HG03135 (cell line): ENCODE results near the gene TRABD2B.

ENCODE experiments used
- ATAC-seq: cut with Tn5 transposase; IDR thresholded peaks from one replicate; pipeline ENCODE4 v1.9.1; 2021; ENCODE audit warnings: mild to moderate bottlenecking, moderate library complexity; ENCODE audit not compliant: unreplicated experiment

The TRABD2B gene

GRCh38 chr1:47764461-47765046 lies 232.6 kb downstream of the TRABD2B start:
- no peak for ATAC-seq

DNA sequence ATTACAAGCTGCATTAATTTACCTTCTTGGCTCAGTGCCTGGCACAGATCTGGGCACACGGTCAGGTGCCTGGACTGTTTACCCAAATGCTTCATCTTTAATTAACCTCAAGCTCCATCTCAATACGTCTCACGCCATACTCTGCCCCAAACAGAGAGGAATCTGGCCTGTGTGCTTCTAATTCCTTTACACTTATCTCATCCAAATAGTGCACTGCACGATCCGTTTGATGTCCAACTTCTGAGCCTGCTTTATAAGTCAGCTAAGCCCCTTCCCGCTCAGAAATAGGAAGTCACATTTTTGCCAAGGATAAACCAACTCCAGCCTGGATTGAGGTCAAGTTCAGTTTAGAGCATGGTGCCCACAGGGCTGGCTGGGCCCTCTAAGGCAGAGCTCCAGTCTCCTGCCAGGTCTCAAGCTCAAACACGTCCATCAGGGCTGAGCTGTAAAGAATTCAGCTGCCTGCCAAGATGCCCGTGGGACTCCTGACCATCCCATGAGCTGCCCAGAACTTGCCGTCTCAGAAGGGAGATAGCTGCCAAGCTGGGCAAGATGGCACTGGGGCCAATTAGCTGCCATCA lies 233.5 kb downstream of the TRABD2B start:
- ATAC-seq = no peak

DNA sequence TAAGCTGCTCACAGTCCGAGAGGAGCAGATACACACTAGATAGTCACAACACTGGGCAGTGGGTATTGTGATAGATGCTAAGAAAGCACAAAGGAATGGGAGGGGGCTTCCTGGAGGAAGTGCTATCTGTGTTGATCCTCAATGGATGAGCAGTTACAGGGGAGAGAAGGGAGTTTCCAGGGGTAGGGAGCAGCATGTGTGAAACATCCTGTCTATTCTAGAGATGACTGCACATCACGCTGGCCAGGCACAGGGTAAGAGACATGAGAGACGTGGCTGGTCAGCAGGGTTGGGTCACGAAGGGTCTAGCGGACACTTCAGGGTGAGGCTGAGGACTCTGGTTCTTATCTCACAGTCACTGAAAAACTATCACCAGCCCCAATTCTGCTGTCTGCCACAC lies 235.2 kb downstream of the TRABD2B start:
- no peak for ATAC-seq

DNA sequence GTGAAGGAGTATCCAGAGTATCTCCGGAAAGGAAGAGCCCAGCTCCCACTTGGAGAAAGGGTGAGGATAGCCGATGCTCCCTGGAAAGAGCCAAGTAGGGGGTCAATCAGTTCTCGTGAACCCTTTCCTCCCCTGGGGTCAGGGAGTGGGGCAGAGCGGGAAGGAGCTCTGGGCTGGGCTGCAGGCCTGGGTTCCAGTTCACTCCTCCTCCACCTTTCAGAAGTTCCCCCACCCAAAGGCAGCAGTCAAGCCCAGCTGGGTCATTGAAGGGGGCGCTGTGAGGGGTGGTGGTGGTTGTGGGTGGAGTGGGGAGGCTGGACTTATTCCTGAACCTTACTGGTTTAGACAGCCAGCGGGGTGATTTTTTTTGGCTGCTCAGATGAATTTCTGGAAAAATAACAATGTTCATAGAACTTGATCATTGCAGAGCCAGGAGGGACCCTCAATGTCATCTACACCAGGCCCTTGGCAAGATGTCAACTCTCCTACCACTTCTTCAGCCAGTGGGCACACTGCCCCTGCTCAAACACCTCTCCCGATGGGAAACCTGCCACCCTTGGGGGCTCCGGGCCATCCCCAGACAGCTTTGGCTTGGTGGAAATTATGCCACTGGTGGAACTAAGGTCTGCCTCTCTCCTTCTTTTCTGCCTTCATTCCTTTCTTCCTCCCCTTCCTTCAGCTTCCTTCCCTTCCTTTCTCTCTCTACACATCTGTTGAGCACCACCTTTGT lies 235.8 kb downstream of the TRABD2B start:
- ATAC-seq = no peak

- ATAC-seq = no peak
Measured at GRCh38 chr1:47759936-47760629, 237.1 kb downstream of the TRABD2B start.

- ATAC-seq = no peak
Measured at GRCh38 chr1:47759251-47759935, 237.8 kb downstream of the TRABD2B start.

- no peak for ATAC-seq
Measured at GRCh38 chr1:47758341-47759250, 238.6 kb downstream of the TRABD2B start.

DNA sequence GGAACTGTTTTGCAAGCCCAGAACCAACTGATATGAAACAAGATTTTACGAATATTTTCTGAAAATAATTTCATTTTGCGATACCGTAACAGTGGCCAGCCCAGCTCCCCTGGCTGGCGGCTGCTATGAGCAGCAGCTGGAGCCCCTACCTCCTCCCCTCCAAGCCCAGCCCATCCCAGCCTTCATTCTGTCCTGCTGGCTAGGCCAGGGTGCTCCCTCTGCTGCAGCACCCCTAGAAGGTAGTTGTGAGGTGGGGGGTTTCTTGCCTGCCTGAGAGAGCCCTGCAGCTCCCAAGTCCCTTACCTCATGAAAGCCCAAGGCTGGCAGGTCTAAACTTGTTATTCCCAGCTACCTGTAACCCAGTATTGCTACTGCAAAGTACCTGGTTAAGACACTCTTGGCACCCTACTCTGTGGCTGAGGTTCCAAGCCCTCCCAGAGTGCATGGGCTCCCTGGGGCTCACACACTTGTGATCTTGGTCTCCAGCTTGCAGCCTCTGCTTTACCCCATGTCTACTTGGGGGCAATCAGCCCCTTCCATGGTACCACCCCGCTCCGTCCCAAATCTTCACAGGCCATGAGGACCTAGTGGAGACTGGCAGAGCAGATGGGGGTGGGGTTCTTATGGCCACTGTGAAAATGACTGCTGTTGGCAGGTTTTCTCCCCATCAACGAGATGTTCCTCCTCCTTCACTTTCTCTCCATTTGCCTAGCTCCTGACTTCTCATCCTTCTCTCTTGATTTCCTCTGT lies 239.8 kb downstream of the TRABD2B start:
- no peak for ATAC-seq

DNA sequence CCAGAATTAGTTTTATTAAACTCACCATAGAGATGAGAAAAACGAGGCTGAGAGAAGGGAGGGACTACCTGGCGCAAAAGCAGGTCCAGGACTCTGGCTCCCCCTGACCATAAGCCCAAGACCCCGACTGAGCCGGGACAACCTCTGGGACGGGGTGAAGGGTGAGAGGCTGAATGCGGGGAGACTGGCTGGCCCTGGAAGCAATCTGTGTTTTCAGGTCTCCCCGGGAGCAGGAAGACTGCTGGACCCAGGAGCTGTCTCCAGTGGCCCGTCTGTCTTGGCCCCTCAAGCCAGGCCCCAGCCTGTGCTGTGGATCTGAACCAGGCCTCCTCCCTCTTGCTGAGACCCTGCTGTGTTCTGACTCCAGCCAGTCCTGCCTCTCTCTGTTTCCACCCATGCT lies 240.8 kb downstream of the TRABD2B start:
- no peak for ATAC-seq

DNA sequence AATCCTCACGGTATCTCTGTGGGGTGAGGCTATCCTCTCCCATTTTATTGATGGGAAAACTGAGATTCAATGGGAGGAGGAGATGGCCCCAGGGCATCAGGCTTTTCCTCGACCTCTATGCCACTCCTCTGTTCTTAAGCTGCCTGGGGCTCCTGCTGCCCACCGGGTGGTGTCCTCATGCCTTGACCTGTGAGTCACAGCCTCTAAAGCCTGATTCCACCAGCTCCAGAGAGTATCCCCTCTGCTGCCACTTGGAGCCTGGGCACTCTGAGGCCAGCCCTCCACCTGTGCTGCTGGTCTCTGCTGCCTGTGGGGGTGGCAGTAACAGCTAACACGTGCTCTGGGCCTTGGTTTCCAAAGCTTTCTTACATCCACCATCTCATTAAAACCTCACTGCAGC lies 241.2 kb downstream of the TRABD2B start:
- ATAC-seq = no peak

- ATAC-seq = no peak
Measured at GRCh38 chr1:47755101-47755990, 241.8 kb downstream of the TRABD2B start.

DNA sequence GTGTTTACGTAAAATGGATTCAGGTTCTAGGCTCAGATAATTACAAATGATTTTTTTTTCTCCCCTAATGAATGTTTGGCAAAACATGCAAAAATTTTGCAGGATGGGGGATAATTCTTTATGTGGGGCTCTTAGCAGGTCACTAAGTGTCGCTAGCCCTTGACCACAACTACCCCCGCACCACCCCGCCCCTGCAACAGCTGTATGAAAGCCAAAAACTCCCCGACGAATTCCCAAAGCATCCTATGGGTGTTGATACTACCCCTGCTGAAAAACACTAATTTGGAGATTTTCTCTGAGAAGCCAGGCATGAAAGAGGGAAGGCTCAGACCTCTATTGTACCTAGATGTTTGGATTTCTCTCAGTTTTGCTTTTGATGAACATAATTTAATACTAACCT lies 243.0 kb downstream of the TRABD2B start:
- no peak for ATAC-seq

DNA sequence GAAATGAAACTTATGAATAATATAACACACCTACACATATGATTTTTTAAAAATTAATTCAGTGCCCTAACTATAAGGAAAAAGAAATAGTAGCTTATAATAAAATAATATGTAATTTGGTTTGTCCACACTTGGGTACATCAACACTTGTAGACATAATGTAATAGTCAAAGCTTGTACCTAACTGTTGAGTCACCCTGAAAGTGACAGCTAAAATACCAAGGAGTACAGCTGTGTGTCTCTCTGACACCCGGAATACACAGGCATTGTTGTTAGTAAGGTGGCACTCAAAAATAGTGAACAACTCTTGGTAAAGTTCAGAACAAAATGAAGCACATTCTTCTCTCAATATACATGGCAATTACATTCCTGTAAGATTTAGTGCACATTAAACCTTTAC lies 243.4 kb downstream of the TRABD2B start:
- ATAC-seq = no peak

DNA sequence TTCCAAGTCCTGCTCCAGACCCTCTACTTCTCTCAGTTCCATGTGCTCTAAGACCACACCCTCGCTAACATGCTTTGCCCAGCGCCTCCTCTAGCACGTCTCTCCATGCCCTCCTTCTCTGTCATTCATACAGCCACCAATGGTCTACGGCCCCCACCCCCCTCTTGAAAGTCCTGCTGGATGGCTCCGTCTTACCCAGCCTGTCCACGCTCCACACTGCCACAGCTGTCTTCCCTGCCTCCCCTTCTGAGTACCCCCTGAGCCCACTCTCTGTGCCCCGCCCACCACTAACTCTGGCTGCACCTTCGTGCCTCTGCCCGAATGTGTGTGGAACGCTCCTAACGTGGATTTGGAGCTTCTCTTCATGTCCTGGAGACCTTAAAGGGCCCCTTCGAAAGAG lies 244.6 kb downstream of the TRABD2B start:
- no peak for ATAC-seq

- ATAC-seq = no peak
Measured at GRCh38 chr1:47751996-47752451, 245.2 kb downstream of the TRABD2B start.

DNA sequence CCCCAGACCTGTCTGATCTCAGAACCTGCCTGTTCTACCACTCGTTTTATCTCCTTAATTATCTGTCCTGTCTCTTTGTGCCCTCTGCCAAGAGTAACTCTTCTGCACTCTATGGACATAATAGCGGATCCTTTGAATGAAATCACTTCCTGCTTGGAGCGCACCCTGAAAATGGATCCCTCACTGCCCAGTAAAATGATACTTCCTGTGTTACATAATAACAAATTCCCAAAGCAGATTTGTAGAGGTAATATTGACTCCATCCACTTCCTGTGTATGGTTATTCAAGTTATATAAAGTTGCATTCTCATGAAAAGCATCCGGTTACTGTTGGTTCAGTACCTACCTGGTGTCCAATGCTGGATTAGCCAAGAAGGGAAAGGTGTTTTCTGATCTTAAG lies 246.0 kb downstream of the TRABD2B start:
- ATAC-seq = no peak

DNA sequence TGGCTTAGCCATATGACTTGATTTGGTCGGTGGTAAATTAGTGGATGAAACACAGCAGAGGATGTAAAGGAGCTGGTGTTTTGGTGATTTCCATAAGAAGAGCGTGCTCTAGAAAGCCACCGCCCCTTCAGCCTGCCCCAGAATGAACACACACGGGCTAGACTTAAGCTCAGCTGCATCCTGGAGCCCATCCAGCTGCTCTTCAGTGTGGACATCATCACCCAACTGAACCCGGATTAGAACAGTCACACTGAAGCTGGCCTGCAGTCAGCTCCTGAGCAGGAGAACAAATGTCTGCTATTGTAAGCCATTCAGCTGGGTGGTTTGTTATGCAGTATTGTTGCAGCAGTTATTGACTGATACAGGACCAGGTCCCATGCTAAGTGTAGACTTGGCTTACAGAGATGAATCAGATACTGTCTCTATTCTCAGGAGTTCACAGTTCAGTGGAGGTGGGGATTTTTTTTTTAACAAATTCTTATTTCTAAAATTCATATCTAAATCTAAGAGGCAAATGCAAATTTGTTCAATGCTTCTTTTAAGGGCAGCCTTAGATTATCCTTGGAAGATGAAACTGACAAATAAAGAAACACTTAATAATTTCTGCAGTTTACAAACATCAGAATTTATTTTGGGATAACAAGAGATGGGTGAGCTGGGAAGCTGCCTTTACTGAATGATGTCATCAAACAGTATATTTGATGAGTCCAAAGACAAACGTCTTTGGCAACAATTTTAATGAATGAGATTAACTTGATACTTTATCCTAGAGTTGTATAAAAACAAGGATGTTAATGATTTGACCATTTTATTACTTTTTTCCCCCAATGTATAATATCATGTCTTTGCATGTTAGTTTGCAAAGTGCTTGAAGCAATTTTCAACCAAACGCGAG lies 251.2 kb downstream of the TRABD2B start:
- ATAC-seq = no peak
